ENCODE measurements around the gene FBRS. TPM values are rescaled to one million over a fixed set of nuclear protein-coding genes. Genes with fewer than 3 reads are reported as not detected.
"Not testable (repeated sequence)": the region's sequence is repeated elsewhere in the genome, so short reads cannot be mapped to it uniquely, and the experiment has no call there.

The FBRS gene
- total RNA-seq, 2 experiments from 2014 or later, result 91.8 to 95.6 TPM

DNA sequence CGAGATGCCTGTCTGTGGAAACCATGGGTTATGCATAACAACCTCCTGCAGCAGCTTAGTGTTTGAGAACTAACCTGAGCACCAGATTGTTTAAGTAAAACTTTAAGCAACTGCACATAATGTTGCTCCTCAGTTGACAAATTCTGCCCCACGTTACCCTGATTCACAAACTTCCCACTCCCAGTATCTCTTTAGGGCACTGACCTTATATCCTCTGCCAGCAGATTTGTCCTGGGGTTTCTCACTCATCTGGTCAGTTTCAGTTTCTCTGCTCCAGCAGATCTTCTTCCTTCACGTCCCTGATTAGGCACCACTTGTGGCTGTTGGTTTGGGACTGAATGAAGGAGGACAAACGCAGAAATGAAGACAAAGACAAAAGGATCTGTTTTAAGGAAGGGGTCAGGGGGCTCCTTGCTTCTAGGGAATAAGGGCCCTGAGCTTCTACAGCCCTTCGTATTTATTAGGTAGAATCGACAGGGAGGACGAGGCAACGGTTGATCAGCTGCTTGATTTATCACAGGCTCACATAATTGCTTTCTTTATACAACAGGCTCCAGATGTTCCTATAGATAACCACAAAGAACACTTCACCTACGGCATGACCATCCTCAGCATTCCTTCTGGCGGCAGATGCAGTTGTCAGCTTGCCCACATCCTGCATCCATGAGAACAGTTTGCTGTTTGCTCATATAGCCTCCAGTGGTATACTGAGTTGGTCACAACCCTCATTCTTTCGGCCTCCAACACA, 34.5 kb upstream of the FBRS start:
- peaks cover 3% of the 10 kb centered on the region for H3K27me3 Mint-ChIP-seq

DNA sequence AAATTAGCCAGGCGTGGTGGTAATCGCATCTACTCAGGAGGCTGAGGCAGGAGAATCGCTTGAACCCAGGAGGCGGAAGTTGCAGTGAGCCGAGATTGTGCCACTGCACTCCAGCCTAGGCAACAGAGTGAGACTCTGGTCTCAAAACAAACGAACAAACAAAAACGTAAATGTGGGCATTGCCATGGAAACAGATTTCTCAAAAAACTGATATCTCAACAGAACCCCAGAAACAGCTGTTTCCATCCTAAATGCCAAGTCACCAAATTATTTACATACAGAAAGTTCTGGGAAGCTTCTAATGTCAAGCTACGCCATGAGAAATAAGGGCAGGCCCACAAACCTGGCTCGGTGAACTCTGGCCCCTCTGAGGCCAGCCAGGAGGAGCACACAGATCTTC, 32.0 kb upstream of the FBRS start:
- ChIA-PET POLR2A (interaction anchor here (0.5 kb wide), 1 partner anchor 10 kb away, joined by 3 read pairs; no protein-coding TSS in a partner anchor), CTCF (interaction anchor here (4.0 kb wide), 1 partner anchor 10 kb away, joined by 34 read pairs; no protein-coding TSS in a partner anchor)
- Mint-ChIP-seq H3K27ac (no peak overlapping the region), H3K27me3 (peaks cover 3% of the 10 kb centered on the region), H3K4me3 (no peak overlapping the region), H3K9me3 (no peaks in the 10 kb centered on the region), H3K4me1 (ENCODE audit: low read depth) (peaks cover 4% of the 10 kb centered on the region), H3K36me3 (no peaks in the 10 kb centered on the region)
- DNase-seq, result no peak
- intact Hi-C loops (cut with micrococcal nuclease), result no loop called here

More for the DNA sequence above, 34.5 kb upstream of the FBRS start:
- POLR2A ChIA-PET, result no interaction called here
- DNase-seq, result no peak
- intact Hi-C loops (cut with micrococcal nuclease), result no loop called here
- Mint-ChIP-seq H3K27ac (no peak overlapping the region), H3K36me3 (no peaks in the 10 kb centered on the region), H3K4me3 (no peak overlapping the region), H3K4me1 (ENCODE audit: low read depth) (peaks cover 2% of the 10 kb centered on the region), H3K9me3 (no peaks in the 10 kb centered on the region)
- CTCF ChIA-PET, result interaction anchor here (1.4 kb wide), 1 partner anchor 8 kb away, joined by 5 read pairs; no protein-coding TSS in a partner anchor

DNA sequence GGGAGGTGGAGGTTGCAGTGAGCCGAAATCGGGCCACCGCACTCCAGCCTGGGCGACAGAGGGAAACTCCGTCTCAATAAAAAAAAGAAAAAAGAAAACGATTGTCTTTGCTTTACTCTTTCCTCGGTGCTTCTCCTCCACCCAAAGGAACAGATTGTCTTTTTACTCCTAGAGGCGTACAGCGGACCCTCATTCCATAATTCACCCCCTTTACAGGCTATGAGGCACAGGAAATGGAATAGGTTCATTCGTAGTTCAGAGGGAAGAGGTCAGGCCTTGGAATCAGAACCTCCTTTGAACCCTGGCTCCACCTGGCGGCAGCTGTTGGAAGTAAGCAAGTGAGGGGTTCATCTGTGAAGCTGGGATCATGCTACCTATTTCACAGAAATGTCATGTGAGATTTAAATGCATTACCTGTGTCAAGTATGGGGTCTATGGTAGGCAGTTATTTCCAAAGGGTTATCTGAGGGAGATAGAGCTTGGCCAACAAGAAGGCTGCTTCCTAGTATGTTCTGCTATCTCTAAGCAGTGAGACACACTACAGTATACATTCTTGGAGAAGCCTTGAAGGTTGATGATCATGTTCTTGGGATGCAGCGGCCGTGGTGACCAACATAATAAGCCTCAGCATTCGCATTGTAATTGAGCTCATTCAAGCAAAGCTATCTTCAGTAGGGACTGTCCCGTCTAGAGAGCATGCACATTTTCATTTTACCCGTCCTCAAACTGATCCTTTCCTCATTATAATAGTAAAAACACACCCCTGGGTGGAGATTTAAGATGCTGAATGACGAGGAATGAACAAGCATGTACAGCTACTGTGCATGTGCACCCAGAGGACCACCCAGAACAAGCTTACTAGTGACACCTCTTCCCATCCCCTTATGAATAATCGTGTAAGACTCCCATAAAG, 29.3 kb upstream of the FBRS start:
- no peaks in the 10 kb centered on the region for H3K27me3 Mint-ChIP-seq
- POLR2A ChIA-PET, result interaction anchor here (0.6 to 1.4 kb wide), 7 partner anchors 9 to 267 kb away, joined by 3 to 4 read pairs (median 3); partner anchors contain the start of genes DCTPP1 and ZNF689
- H3K4me3 Mint-ChIP-seq, result peak overlapping the region; percentile 60
- no peaks in the 10 kb centered on the region for H3K36me3 Mint-ChIP-seq
- no peaks in the 10 kb centered on the region for H3K9me3 Mint-ChIP-seq
- peak; percentile 94 for DNase-seq
- peak overlapping the region; percentile 57 for H3K27ac Mint-ChIP-seq
- H3K4me1 Mint-ChIP-seq (ENCODE audit: low read depth), result peaks cover 4% of the 10 kb centered on the region
- CTCF ChIA-PET, result interaction anchor here (0.7 to 4.0 kb wide), 45 partner anchors 9 to 257 kb away, joined by 3 to 34 read pairs (median 3); partner anchors contain the start of genes DCTPP1, FBRS, PRR14 and SEPTIN1
- intact Hi-C loops (cut with micrococcal nuclease), result no loop called here

DNA sequence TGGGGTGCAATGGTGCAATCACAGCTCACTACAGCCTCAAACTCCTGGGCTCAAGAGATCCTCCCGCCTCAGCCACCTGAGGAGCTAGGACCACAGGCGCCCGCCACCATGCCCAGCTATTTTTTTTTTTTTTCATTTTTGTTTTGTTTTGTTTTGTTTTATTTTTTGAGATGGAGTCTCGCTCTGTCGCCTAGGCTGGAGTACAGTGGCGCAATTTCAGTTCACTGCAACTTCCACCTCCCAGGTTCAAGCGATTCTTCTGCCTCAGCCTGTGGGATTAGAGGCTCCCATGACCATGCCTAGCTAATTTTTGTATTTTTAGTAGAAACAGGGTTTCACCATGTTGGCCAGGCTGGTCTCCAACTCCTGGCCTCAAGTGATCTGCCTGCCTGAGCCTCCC, 25.8 kb upstream of the FBRS start:
- H3K4me3 Mint-ChIP-seq; H3K27me3 Mint-ChIP-seq; intact Hi-C loops (cut with micrococcal nuclease): not testable (repeated sequence)

DNA sequence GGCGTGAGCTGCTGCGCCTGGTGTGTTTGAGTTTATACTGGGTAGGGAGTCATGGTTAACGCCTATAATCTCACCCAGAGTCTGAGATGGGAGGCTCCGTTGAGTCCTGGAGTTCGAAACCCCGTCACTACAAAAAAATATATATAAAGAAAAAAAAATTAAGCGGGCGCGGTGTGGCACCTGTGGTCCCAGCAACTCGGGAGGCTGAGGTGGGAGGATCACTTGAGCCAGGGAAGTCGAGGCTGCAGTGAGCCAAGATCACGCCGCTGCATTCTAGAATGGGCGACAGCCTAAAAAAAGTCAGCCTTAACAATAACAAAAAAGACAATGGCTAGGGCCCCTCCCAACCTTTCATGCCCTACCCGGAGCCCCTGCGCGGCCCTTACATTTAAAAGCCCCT, 24.7 kb upstream of the FBRS start:
- intact Hi-C loops (cut with micrococcal nuclease), result no loop called here

More for the DNA sequence above, 25.8 kb upstream of the FBRS start:
- H3K36me3 Mint-ChIP-seq, H3K27ac Mint-ChIP-seq, DNase-seq, H3K9me3 Mint-ChIP-seq: not testable (repeated sequence)
- ChIA-PET POLR2A (interaction anchor here (0.6 kb wide), 1 partner anchor 20 kb away, joined by 3 read pairs; no protein-coding TSS in a partner anchor), CTCF (interaction anchor here (0.9 to 2.7 kb wide), 5 partner anchors 17 to 223 kb away, joined by 3 to 11 read pairs (median 6); partner anchors contain the start of gene DCTPP1)
- H3K4me1 Mint-ChIP-seq (ENCODE audit: low read depth), result peaks cover 13% of the 10 kb centered on the region

DNA sequence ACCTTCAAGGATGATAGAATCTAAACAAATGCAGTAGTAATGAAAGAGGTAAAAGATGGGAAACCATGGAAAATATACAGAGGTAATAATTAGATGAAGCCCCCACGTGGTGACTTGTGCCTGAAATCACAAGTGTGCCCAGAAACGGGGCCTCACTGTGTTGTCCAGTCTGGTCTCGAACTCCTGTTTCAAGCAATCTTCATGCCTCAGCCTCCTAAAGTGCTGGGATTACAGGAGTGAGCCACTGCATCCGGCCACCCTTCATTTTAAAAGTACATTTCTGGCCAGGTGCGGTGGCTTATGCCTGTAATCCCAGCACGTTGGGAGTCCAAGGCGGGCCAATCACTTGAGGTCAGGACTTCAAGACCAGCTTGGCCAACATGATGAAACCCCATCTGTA, 21.6 kb upstream of the FBRS start:
- Mint-ChIP-seq H3K27ac (no peak overlapping the region), H3K4me1 (ENCODE audit: low read depth) (peaks cover 9% of the 10 kb centered on the region), H3K27me3 (no peaks in the 10 kb centered on the region), H3K9me3 (no peaks in the 10 kb centered on the region), H3K4me3 (no peak overlapping the region), H3K36me3 (peaks cover 4% of the 10 kb centered on the region)
- intact Hi-C loops (cut with micrococcal nuclease), result no loop called here
- ChIA-PET POLR2A (interaction anchor here (0.6 kb wide), 2 partner anchors 10 to 153 kb away, joined by 3 read pairs; no protein-coding TSS in a partner anchor), CTCF (interaction anchor here (1.1 to 2.1 kb wide), 7 partner anchors 14 to 207 kb away, joined by 3 to 13 read pairs (median 5); partner anchors contain the start of genes DCTPP1 and PRR14)
- no peak for DNase-seq

More for the DNA sequence above, 24.7 kb upstream of the FBRS start:
- Mint-ChIP-seq H3K4me3 (peak overlapping the region; percentile 82), H3K4me1 (ENCODE audit: low read depth) (peaks cover 13% of the 10 kb centered on the region), H3K9me3 (no peaks in the 10 kb centered on the region), H3K36me3 (peaks cover 4% of the 10 kb centered on the region), H3K27me3 (no peaks in the 10 kb centered on the region), H3K27ac (peak overlapping the region; percentile 92)
- no peak for DNase-seq
- CTCF ChIA-PET, result interaction anchor here (1.0 to 2.5 kb wide), 5 partner anchors 11 to 541 kb away, joined by 3 to 8 read pairs (median 4); partner anchors contain the start of gene DCTPP1
- POLR2A ChIA-PET, result interaction anchor here (0.6 to 1.9 kb wide), 8 partner anchors 17 to 263 kb away, joined by 3 to 14 read pairs (median 3); partner anchors contain the start of genes FBRS, ITGAL, PRR14 and ZNF48

DNA sequence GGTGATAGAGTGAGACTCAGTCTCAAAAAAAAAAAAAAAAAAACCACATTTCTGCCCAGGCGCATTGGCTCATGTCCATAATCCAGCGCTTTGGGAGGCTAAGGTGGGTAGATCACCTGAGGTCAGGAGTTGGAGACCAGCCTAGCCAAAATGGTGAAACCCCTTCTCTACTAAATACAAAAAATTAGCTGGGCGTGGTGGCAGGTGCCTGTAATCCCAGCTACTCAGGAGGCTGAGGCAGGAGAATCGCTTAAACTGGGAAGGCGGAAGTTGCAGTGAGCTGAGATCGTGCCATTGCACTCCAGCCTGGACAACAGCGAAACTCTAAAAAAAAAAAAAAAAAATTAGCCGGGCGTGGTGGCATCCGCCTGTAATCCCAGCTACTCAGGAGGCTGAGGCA, 21.1 kb upstream of the FBRS start:
- ChIA-PET POLR2A (interaction anchor here (0.6 kb wide), 2 partner anchors 11 to 154 kb away, joined by 3 read pairs; no protein-coding TSS in a partner anchor), CTCF (interaction anchor here (1.1 to 2.1 kb wide), 5 partner anchors 8 to 207 kb away, joined by 3 to 13 read pairs (median 5); partner anchors contain the start of genes DCTPP1 and PRR14)
- H3K4me1 Mint-ChIP-seq (ENCODE audit: low read depth); H3K27ac Mint-ChIP-seq; H3K9me3 Mint-ChIP-seq; H3K36me3 Mint-ChIP-seq; DNase-seq; intact Hi-C loops (cut with micrococcal nuclease); H3K27me3 Mint-ChIP-seq; H3K4me3 Mint-ChIP-seq: not testable (repeated sequence)

DNA sequence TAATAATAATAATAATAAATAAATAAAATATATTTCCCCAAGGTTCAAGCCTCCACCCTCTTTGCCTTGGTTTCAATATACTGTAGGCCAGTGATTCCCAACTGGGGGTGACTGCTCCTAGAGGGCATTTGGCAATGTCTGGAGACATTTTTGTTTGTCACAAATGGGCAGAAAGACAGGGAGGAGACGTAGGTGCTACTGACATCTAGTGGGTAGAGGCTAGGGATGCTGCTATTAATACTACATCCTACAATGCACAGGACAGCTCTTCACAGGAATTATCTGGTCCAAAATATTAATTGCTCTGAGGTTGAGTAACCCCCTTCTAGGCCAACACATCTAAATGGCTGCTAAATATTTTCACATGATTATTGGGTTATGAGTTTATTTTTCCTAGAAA, 20.3 kb upstream of the FBRS start:
- H3K36me3 Mint-ChIP-seq, result peaks cover 4% of the 10 kb centered on the region
- H3K27me3 Mint-ChIP-seq, result no peaks in the 10 kb centered on the region
- ChIA-PET POLR2A (interaction anchor here (0.6 kb wide), 1 partner anchor 10 kb away, joined by 3 read pairs; no protein-coding TSS in a partner anchor), CTCF (interaction anchor here (0.6 to 1.6 kb wide), 4 partner anchors 9 to 208 kb away, joined by 3 to 7 read pairs (median 4); partner anchors contain the start of genes DCTPP1 and PRR14)
- H3K27ac Mint-ChIP-seq, result no peak overlapping the region
- H3K4me3 Mint-ChIP-seq, result no peak overlapping the region
- H3K4me1 Mint-ChIP-seq (ENCODE audit: low read depth), result peaks cover 9% of the 10 kb centered on the region
- DNase-seq, result peak; percentile 33
- intact Hi-C loops (cut with micrococcal nuclease), result no loop called here
- H3K9me3 Mint-ChIP-seq, result no peaks in the 10 kb centered on the region

DNA sequence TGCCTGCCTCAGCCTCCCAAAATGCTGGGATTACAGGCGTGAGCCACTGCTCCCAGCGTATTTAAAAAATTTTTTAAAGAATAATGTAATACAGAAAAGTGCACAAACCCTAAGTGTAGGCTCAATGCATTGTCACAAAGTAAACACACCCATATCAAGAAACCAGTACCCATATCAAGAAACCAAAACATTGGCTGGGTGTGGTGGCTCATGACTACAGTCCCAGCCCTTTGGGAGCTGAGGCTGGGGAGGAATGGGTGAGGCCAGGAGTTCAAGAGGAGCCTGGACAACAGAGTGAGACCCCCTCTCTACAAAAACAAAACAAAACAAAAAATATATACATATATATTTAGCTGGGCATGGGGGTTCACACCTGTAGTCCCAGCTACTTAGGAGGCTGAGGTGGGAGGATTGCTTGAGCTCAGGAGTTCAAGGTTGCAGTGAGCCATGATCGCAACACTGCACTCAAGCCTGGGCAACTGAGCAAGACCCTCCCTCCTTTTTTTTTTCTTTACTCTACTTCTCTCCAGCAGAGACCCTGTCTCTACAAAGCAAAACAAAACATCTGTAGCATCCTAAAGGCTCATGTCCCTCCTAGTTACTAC, 16.8 kb upstream of the FBRS start:
- POLR2A ChIA-PET, result no interaction called here
- Mint-ChIP-seq H3K36me3 (no peaks in the 10 kb centered on the region), H3K9me3 (no peaks in the 10 kb centered on the region), H3K4me3 (no peak overlapping the region), H3K27me3 (no peaks in the 10 kb centered on the region), H3K27ac (no peak overlapping the region), H3K4me1 (ENCODE audit: low read depth) (no peaks in the 10 kb centered on the region)
- no peak for DNase-seq
- intact Hi-C loops (cut with micrococcal nuclease), result no loop called here
- CTCF ChIA-PET, result interaction anchor here (0.6 to 2.1 kb wide), 4 partner anchors 9 to 212 kb away, joined by 3 to 6 read pairs (median 4); partner anchors contain the start of genes DCTPP1 and PRR14

DNA sequence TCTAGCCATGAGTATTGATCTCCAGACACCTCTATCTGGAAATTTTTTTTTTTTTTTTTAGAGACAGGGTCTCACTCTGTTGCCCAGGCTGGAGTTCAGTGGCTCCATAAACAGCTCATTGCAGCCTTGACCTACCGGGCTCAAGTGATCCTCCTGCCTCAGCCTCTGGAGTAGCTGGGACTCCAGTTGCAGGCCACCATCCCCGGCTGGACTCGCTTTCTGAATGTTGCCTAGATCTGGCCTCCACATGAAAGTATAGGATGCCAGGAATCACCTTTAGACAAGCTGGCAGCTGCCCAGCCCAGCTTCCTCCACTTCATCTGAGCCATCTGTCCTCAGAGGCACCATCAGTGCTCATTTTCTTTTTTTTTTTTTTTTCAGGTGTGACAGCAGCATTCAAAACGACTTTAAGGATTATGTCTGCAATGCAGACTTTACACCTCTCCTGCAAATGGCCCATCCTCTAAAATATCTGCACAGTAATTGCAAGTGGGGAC, 13.8 kb upstream of the FBRS start:
- Mint-ChIP-seq H3K4me1 (ENCODE audit: low read depth) (no peaks in the 10 kb centered on the region), H3K27me3 (no peaks in the 10 kb centered on the region), H3K36me3 (no peaks in the 10 kb centered on the region), H3K9me3 (no peaks in the 10 kb centered on the region), H3K4me3 (no peak overlapping the region), H3K27ac (no peak overlapping the region)
- ChIA-PET CTCF (interaction anchor here (0.9 to 2.0 kb wide), 5 partner anchors 11 to 49 kb away, joined by 3 to 4 read pairs (median 3); no protein-coding TSS in a partner anchor), POLR2A (no interaction called here)
- DNase-seq, result no peak
- intact Hi-C loops (cut with micrococcal nuclease), result no loop called here

DNA sequence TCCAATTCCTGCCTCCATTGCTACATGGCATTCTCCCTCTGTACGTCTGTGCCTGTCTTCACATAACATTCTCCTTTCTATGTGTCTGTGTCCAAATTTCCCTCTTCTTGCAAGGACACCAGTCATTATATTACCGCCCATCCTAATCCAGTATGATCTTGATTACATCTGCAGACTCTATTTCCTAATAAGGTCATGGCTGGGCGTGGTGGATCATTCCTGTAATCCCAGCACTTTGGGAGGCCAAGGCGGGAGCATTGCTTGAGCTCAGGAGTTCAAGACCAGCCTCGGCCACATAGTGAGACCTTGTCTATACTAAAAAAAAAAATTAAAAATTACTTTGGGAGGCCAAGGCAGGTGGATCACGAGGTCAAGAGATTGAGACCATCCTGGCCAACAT, 12.5 kb upstream of the FBRS start:
- ChIA-PET POLR2A (no interaction called here), CTCF (no interaction called here)
- Mint-ChIP-seq H3K27ac (no peak overlapping the region), H3K4me3 (no peak overlapping the region), H3K4me1 (ENCODE audit: low read depth) (peaks cover 7% of the 10 kb centered on the region), H3K36me3 (no peaks in the 10 kb centered on the region), H3K27me3 (no peaks in the 10 kb centered on the region), H3K9me3 (no peaks in the 10 kb centered on the region)
- intact Hi-C loops (cut with micrococcal nuclease), result no loop called here
- DNase-seq, result no peak
